Mesenchymal stem cell (in vitro differentiated cells and primary cell): ENCODE results near the gene PALLD.

Source experiments
- DNase-seq: peaks from one replicate; pipeline ENCODE4 v3.0.0-alpha.2; 2013
- H2AFZ ChIP-seq: one replicate; pipeline ENCODE4 v1.6.1; 2013; ENCODE audit warnings: low read depth, mild to moderate bottlenecking, control low read depth, inconsistent platforms, low read length, moderate library complexity
- H2AK5ac ChIP-seq: 2 replicates; pipeline ENCODE4 v1.6.1; 2013; ENCODE audit warnings: low read length, moderate library complexity, mild to moderate bottlenecking, inconsistent platforms; ENCODE audit not compliant: severe bottlenecking
- H2BK120ac ChIP-seq: one replicate; pipeline ENCODE4 v1.6.1; 2013; ENCODE audit warnings: low read depth, mild to moderate bottlenecking, inconsistent platforms, low read length, moderate library complexity
- H2BK12ac ChIP-seq, 2 experiments: one replicate each; pipeline ENCODE4 v1.6.1; 2013; ENCODE audit warnings: inconsistent platforms in 2 of 2, low read length in 2 of 2, mild to moderate bottlenecking in 2 of 2, moderate library complexity in 2 of 2, control low read depth in 1 of 2
- H2BK15ac ChIP-seq: one replicate; pipeline ENCODE4 v1.6.1; 2013; ENCODE audit warnings: mild to moderate bottlenecking, low read depth, inconsistent platforms; ENCODE audit not compliant: poor library complexity, severe bottlenecking
- H2BK5ac ChIP-seq: 2 replicates; pipeline ENCODE4 v1.6.1; 2013; ENCODE audit warnings: low read depth, mild to moderate bottlenecking, low read length, control low read depth, inconsistent platforms; ENCODE audit not compliant: poor library complexity, severe bottlenecking
- H3K14ac ChIP-seq, 2 experiments: one replicate each; pipeline ENCODE4 v1.6.1; 2013; ENCODE audit warnings: inconsistent platforms in 2 of 2, low read length in 2 of 2, control low read depth in 1 of 2, mild to moderate bottlenecking in 1 of 2, moderate library complexity in 1 of 2
- H3K18ac ChIP-seq, 2 experiments: one replicate each; pipeline ENCODE4 v1.6.1; 2013; ENCODE audit warnings: inconsistent platforms in 2 of 2, low read length in 2 of 2, control low read depth in 1 of 2, low read depth in 1 of 2, mild to moderate bottlenecking in 1 of 2
- H3K23ac ChIP-seq, 2 experiments: one replicate each; pipeline ENCODE4 v1.6.1; 2013; ENCODE audit warnings: inconsistent platforms in 2 of 2, low read length in 2 of 2, mild to moderate bottlenecking in 2 of 2, moderate library complexity in 2 of 2, control low read depth in 1 of 2
- H3K27ac ChIP-seq: 2 replicates; pipeline ENCODE4 v1.5.1; 2013; ENCODE audit warnings: mild to moderate bottlenecking, moderate library complexity, low read length, control low read depth, inconsistent platforms; ENCODE audit not compliant: poor library complexity, severe bottlenecking
- H3K27me3 ChIP-seq, 2 experiments: 2 replicates each; pipeline versions ENCODE4 v1.6.1 to v1.7.0; 2013; ENCODE audit warnings: low read length in 2 of 2, mild to moderate bottlenecking in 2 of 2, moderate library complexity in 2 of 2, control low read depth in 1 of 2, inconsistent platforms in 1 of 2; ENCODE audit not compliant: control insufficient read depth in 1 of 2, insufficient read depth in 1 of 2
- H3K36me3 ChIP-seq, 2 experiments: 2 replicates each; pipeline versions ENCODE4 v1.6.1 to v1.7.0; 2013; ENCODE audit warnings: low read length in 2 of 2, control low read depth in 1 of 2, inconsistent platforms in 1 of 2, low read depth in 1 of 2, mild to moderate bottlenecking in 1 of 2; ENCODE audit not compliant: insufficient read depth in 2 of 2, control insufficient read depth in 1 of 2
- H3K4ac ChIP-seq, 2 experiments: one replicate each; pipeline ENCODE4 v1.6.1; 2013; ENCODE audit warnings: inconsistent platforms in 2 of 2, low read length in 2 of 2, mild to moderate bottlenecking in 2 of 2, moderate library complexity in 2 of 2, control low read depth in 1 of 2, low read depth in 1 of 2
- H3K4me1 ChIP-seq: 2 replicates; pipeline ENCODE4 v1.6.1; 2013; ENCODE audit warnings: low read depth, low read length, control low read depth; ENCODE audit not compliant: control insufficient read depth, insufficient read depth
- H3K4me2 ChIP-seq: 2 replicates; pipeline ENCODE4 v1.6.1; 2013; ENCODE audit warnings: low read length, mild to moderate bottlenecking, inconsistent platforms; ENCODE audit not compliant: poor library complexity, severe bottlenecking
- H3K4me3 ChIP-seq, 2 experiments: 2 replicates each; pipeline versions ENCODE4 v1.5.1 to v1.7.0; 2013; ENCODE audit warnings: low read length in 2 of 2, mild to moderate bottlenecking in 2 of 2, control low read depth in 1 of 2, low read depth in 1 of 2; ENCODE audit not compliant: insufficient read depth in 1 of 2
- H3K79me1 ChIP-seq: replicated peaks from 2 replicates; pipeline ENCODE4 v1.6.1; 2013; ENCODE audit warnings: mild to moderate bottlenecking, control low read depth, low read length, inconsistent platforms; ENCODE audit not compliant: poor library complexity, severe bottlenecking
- H3K9ac ChIP-seq: 2 replicates; pipeline ENCODE4 v1.7.0; 2013; ENCODE audit warnings: mild to moderate bottlenecking, low read length, moderate library complexity
- H3K9me3 ChIP-seq: 2 replicates; pipeline ENCODE4 v1.7.0; 2013; ENCODE audit warnings: mild to moderate bottlenecking, low read length; ENCODE audit not compliant: control insufficient read depth
- H4K8ac ChIP-seq: one replicate; pipeline ENCODE4 v1.6.1; 2013; ENCODE audit warnings: inconsistent platforms, mild to moderate bottlenecking, low read length, moderate library complexity
- H4K91ac ChIP-seq: one replicate; pipeline ENCODE4 v1.6.1; 2013; ENCODE audit warnings: mild to moderate bottlenecking, low read length, inconsistent platforms
- WGBS: methylation state at CpG from one replicate; pipeline ENCODE4 v1.1.7; 2013; ENCODE audit warnings: mixed read lengths; 5-methylcytosine and 5-hydroxymethylcytosine counted together

PALLD gene

GRCh38 chr4:168522829-168523489, 26.1 kb downstream of the PALLD start:
- H3K79me1 ChIP-seq: no peaks in the 10 kb centered on the region
- no peak overlapping the region for H3K4ac ChIP-seq
- H3K4me3 ChIP-seq: no peak overlapping the region
- no peak overlapping the region for H2AFZ ChIP-seq
- no peak overlapping the region for H3K9ac ChIP-seq
- H3K18ac ChIP-seq: no peak overlapping the region
- no peak overlapping the region for H2BK5ac ChIP-seq
- DNase-seq: peak; percentile 67
- H3K4me2 ChIP-seq: no peak overlapping the region
- no peak overlapping the region for H2AK5ac ChIP-seq
- 24% methylated on average over 2 of the region's 2 CpGs for WGBS
- no peak overlapping the region for H2BK15ac ChIP-seq
- H3K27me3 ChIP-seq: no peaks in the 10 kb centered on the region
- H2BK12ac ChIP-seq: no peak overlapping the region
- no peaks in the 10 kb centered on the region for H3K36me3 ChIP-seq
- no peak overlapping the region for H3K23ac ChIP-seq
- H4K91ac ChIP-seq: no peak overlapping the region
- no peak overlapping the region for H3K27ac ChIP-seq
- no peak overlapping the region for H2BK120ac ChIP-seq
- no peak overlapping the region for H3K14ac ChIP-seq
- H3K9me3 ChIP-seq: no peaks in the 10 kb centered on the region
- H4K8ac ChIP-seq: no peak overlapping the region
- H3K4me1 ChIP-seq: peaks cover 2% of the 10 kb centered on the region

GRCh38 chr4:168524006-168524405, 27.2 kb downstream of the PALLD start:
- Histone ChIP-seq H3K79me1 (no peaks in the 10 kb centered on the region), H3K14ac (no peak overlapping the region), H2BK15ac (no peak overlapping the region), H3K9me3 (no peaks in the 10 kb centered on the region), H2AK5ac (no peak overlapping the region), H3K4ac (no peak overlapping the region), H3K4me3 (no peak overlapping the region), H2BK12ac (no peak overlapping the region), H3K27ac (no peak overlapping the region), H3K4me2 (no peak overlapping the region), H4K91ac (no peak overlapping the region), H3K36me3 (no peaks in the 10 kb centered on the region), H3K18ac (no peak overlapping the region), H2BK120ac (no peak overlapping the region), H3K4me1 (peaks cover 4% of the 10 kb centered on the region), H4K8ac (no peak overlapping the region), H3K27me3 (no peaks in the 10 kb centered on the region), H3K9ac (no peak overlapping the region), H2AFZ (no peak overlapping the region), H2BK5ac (no peak overlapping the region), H3K23ac (no peak overlapping the region)
- DNase-seq: peak; percentile 87

DNA sequence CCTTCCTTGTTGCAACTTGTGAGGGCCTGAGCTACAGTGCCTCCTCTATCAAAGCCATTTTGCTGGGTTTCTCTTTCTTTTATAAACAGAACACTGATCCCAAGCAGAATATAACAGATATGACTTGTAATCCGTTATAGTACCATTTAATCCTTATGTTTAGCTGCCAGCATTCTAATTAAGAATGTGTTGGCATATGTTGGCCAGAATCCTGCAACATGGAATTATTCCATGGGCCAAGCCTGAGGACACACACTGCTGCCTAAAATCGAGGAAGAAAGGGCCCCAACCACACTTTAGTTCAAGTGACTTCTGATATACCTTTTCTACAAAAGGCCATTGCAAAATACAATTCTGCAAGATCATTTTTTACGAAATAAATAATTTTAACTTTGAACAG, 28.0 kb downstream of the PALLD start:
- H4K91ac ChIP-seq: no peak overlapping the region
- H3K18ac ChIP-seq: peak overlapping the region in 1 of 2 experiments; percentile 70
- H2BK12ac ChIP-seq: no peak overlapping the region
- no peak overlapping the region for H3K9ac ChIP-seq
- WGBS: 96% methylated on average over 3 of the region's 3 CpGs
- no peak overlapping the region for H2BK120ac ChIP-seq
- no peak overlapping the region for H3K4me3 ChIP-seq
- H2AK5ac ChIP-seq: peak overlapping the region; percentile 44
- no peak overlapping the region for H3K4ac ChIP-seq
- no peaks in the 10 kb centered on the region for H3K27me3 ChIP-seq
- no peak overlapping the region for H3K14ac ChIP-seq
- peaks cover 7% of the 10 kb centered on the region for H3K4me1 ChIP-seq
- H4K8ac ChIP-seq: no peak overlapping the region
- no peaks in the 10 kb centered on the region for H3K79me1 ChIP-seq
- H2AFZ ChIP-seq: no peak overlapping the region
- H2BK5ac ChIP-seq: no peak overlapping the region
- H3K4me2 ChIP-seq: no peak overlapping the region
- H3K36me3 ChIP-seq: no peaks in the 10 kb centered on the region
- no peak overlapping the region for H2BK15ac ChIP-seq
- H3K27ac ChIP-seq: no peak overlapping the region
- DNase-seq: no peak
- H3K23ac ChIP-seq: no peak overlapping the region
- H3K9me3 ChIP-seq: no peaks in the 10 kb centered on the region

DNA sequence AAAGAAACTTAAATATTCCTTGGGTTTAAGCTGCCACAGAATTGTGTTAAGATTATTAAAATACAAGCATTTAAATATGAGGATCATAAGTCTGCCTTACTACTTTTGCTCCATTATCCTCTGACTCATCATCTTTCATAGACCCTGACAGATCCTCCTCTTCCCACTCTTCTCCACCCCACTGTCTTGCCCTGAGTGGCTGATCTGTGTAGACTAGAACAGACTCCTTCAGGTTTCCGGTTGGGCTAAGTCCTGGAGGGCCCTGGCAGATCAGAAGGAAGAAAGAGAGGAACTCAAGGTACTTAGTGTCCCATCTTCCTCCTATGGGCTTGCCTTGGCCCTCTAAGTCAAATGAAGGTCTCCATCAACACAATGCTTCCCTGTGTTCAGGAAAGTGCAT, 30.7 kb downstream of the PALLD start:
- Histone ChIP-seq H3K27me3 (no peaks in the 10 kb centered on the region), H3K27ac (peak overlapping the region; percentile 39), H3K4me3 (no peak overlapping the region), H3K4me2 (no peak overlapping the region), H2BK5ac (no peak overlapping the region), H3K9me3 (no peaks in the 10 kb centered on the region), H4K91ac (no peak overlapping the region), H3K14ac (no peak overlapping the region), H3K4me1 (peaks cover 7% of the 10 kb centered on the region), H2AK5ac (peak overlapping the region; percentile 28), H3K36me3 (no peaks in the 10 kb centered on the region), H3K4ac (no peak overlapping the region), H2BK15ac (no peak overlapping the region), H3K79me1 (no peaks in the 10 kb centered on the region), H2BK120ac (no peak overlapping the region), H3K9ac (no peak overlapping the region), H2AFZ (no peak overlapping the region), H3K18ac (no peak overlapping the region), H3K23ac (no peak overlapping the region), H2BK12ac (no peak overlapping the region), H4K8ac (no peak overlapping the region)
- no peak for DNase-seq
- 100% methylated on average over 1 of the region's 1 CpG for WGBS
